HG02943 (cell line): ENCODE measurements around the gene RNF144A.
"Not testable (repeated sequence)": the region's sequence is repeated elsewhere in the genome, so short reads cannot be mapped to it uniquely, and the experiment has no call there.

ENCODE experiments used
- ATAC-seq: cut with Tn5 transposase; IDR thresholded peaks from one replicate; pipeline ENCODE4 v1.9.1; 2021; ENCODE audit warnings: mild to moderate bottlenecking, low read depth, moderate library complexity; ENCODE audit not compliant: unreplicated experiment

RNF144A gene

DNA sequence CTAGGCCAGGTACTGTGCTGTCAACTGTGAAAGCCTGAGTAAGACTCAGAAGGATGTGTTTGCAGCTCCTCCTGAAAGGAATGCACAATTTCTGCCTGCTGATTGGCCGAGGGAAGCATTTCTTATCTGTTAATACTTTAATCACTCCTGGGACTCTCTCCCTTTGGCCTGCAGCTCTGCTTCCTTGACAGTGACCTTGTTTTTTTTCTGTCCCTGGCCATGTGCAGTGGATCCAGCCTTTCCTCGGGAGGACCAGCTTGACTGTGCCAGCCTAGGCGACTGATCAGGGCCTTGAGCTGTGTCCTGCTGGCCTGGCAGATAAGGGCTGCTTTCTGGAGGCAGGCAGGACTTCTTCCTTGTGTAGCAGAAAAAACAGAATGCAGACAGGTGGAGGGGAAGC is 10.0 kb downstream of the RNF144A start:
- ATAC-seq = no peak

DNA sequence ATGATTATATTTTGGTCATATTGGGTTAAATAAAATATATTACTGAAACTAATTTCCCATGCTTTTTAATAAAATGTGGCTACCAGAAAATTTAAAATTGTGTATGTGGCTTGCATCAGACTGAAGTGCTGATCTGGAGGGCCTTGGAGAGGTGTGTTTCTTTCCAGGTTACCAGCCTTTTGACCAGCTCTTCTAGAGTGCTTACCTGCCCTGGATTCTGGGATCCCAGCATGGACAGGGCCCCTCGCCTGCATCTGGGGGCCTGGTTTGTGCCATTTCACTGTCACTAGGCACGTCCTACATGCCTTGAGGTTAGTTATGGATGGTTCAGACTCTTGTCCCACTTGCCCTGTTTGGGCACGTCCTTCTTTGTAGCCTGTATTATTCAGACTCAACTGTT is 10.5 kb downstream of the RNF144A start:
- no peak for ATAC-seq

DNA sequence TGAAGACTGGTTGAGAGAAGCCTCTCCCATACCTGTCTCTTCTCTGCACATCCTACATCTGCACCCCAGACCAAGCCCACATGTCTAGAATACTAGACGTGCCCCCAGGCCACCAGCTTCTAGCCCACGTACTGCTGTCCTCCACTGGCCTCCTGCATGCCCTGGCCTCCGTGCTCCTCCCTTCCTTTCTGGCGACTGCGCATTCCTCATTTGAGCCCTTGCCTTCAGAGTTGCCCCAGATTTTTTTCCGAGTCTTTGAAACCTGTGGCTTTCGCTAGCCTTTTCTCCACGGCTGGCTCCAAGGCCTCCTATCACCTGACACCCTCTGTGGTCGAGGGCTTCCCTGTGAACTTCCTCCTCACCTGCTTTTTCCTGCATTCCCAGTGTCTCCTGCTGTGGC is 11.2 kb downstream of the RNF144A start:
- no peak for ATAC-seq

DNA sequence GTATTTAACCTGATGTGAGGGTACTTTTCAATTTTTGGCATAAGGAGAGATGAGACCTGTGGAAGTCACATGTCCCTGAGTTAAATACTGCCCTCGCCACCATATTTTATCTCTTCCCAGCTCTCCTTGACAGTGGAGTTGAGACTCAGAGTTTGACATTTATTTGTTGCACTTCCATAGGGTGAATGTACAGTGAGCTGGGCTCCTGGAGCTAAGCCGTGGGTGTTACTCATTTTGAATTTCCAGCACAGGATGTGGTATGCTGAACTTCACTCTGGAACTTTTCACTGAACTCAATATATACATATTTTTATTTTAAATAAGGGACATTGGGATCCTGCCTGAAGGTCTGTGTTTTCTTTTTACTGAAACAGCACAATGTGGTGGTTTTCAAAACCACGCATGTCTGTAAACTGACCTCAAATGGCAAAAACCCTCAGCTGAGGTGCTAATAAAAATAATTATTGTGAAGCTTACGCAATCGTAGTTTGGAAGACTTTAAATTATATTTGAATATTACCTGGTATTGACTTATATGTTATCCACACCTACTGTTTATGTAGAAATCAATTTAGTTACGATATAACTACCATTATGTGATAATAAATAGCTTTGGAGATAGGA is 12.1 kb downstream of the RNF144A start:
- no peak for ATAC-seq

DNA sequence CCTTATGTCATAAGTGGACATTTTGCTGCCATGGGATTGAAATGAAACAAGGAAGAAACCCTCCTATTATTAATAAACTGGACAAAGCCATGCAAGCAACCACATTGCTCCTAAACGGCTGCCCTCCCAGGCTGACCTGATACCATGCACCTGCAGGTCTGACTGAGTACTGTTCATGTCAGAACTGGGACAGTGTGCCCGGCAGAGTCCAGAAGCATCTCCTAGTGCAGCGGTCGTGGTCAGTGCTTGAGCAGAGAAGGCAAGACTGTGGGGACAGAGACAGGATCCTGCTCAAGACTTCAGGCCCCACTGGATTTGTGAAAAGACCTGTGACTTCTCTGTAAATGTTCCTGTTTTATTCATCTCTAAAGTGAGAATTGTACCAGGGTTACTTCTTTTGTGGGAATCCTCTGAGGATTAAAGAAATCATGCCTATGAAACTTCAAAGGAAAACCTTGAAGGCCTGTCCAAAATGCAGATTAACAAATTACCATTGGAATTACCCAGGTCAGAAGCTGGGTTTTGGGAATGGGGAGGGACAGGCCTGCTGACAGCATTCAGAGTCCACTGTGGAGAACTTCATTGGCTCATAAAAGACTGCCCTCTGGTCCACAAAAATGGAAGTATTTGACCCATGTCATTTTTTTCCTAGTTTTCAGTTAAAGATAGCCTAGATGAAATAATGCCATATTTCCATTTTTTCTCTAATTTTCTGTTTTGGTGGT is 13.9 kb downstream of the RNF144A start:
- ATAC-seq = no peak

DNA sequence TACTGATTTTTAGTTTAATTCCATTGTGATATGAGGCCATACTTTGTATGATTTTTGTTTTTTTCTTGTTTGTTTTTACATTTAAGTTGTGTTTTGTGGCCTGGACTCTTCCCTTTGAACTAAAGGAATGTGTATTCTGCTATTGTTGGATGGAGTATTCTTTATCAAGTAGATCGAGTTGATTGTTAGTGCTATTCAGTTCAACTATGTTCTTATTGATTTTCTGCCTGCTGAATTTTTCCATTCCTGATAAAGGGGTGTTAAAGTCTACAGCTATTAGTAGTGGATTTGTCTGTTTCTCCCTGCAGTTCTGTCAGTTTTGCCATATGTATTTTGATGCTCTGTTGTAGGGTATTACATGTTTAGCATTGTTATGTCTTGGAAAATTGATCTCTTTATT is 14.5 kb downstream of the RNF144A start:
- ATAC-seq = no peak

DNA sequence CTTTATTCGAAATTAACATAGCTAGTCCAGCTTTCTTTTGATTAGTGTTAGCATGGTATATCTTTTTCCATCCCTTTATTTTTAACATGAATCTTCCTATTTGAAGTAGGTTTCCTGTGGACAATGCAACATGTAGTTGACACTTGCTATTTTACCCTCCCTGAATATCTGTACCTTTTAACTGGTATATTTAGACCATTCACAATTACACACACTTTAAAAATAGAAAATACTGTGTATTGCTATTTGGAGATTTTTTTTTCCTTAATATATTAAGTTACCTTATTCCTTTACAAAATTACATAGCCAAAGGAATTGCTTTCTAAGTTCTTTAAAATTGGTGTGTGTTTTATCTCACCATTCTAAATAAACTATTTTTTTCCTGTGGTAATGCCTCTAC is 15.0 kb downstream of the RNF144A start:
- ATAC-seq = no peak

DNA sequence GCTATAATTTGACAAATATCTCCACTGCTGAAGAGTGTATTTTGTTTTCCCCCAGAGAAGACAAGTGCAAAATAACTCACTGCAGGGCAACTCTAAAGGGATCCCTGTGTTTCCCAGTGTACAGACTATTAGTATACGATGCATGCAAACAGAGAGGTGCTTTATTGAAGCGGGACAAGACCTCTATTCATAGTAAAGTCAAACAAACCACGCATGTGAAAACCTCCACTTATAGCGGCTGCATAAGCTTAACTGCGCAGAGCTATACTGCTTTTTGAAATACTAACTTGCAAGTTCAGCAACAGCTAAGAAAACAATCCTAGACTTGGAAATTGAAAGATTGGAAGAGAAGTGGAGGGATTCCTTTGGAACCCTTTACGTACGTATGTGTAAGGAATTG is 15.6 kb downstream of the RNF144A start:
- ATAC-seq = no peak

DNA sequence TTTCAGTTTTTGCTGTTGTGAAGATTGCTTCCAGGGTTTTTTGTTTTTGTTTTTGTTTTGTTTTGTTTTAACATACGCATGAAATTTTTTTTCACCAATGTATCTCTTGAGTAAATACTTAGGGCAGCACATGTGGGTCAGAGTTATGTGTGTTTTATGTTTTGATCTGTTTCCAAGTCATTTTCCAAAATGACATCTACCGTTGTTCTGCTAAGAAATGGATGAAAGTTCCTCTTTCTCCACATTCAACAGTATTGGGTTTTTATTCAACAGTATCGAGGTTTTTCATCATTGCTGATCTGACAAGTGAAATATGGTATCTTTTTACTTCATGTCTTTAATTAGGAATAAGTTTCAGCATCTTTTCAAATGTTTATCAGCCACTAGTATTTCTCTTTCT is 16.7 kb downstream of the RNF144A start:
- ATAC-seq = no peak

DNA sequence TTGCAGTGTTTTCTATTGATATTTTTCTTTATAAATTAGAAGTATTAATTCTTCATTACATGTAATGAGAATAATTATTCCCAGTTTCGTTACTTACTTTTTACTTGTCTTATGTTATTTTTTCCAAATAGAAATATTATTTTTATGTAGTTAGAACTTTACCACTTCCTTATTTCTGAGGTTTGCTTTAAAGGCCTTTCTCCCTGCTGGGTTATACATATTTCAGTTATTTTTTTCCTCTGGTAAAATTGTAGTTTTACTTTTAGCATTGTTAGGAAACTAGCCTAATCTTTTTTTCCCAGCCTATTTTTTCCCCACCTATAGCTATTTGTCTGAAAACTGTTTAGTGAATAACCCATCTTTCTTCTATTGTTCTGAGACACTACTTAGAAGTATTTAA is 17.1 kb downstream of the RNF144A start:
- ATAC-seq = no peak

DNA sequence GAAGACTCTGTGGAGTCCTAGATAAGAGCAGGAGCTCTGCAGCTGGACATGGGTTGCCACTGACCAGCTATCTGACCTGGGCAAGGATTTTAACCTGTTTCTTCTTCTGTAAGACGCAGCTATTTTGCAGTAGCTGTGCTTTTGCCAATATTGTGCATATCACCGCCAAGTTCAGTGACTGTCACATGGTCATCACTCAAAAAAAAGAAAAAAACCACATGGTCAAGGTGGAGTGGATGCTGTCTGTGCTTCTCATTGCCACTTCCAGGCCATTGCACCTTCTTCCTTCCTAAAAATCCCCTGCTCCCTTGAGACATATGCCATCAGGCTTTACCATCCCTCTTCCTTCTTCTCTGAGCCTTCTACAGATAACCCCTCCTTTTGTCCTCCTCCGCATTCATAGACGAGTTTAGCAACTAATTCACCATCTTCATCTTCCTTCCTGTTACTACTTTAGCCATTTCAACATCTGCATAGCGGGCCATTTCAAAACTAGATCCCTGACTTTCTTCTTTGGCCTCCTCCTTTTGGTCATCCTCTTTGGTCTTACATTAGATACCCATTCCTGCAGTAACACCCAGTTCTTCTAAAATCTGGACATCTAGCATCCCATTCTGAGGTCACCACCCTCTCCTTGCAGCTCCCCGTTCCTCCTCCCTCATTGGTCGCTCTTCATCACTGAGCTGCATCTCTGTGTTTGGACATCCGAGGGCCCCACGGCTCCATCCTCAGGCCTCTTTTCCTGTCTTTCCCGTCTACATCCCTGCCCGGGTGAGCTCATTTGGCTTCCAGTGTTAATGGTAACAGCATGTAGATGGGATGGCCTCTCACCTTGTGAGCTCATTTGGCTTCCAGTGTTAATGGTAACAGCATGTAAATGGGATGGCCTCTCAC is 17.8 kb downstream of the RNF144A start:
- no peak for ATAC-seq

DNA sequence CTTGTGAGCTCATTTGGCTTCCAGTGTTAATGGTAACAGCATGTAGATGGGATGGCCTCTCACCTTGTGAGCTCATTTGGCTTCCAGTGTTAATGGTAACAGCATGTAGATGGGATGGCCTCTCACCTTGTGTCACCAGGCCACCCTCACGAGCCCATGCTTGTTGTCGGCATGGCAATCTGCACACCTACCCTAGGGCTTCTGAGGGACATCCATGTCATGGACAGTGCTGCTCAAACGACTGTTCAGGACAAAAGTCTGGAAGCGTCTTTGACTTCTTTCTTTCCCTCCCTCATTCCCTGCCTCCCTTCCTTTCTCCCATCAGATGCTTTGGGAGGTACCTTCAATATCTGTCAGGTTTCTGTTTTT is 18.4 kb downstream of the RNF144A start:
- ATAC-seq = not testable (repeated sequence)

DNA sequence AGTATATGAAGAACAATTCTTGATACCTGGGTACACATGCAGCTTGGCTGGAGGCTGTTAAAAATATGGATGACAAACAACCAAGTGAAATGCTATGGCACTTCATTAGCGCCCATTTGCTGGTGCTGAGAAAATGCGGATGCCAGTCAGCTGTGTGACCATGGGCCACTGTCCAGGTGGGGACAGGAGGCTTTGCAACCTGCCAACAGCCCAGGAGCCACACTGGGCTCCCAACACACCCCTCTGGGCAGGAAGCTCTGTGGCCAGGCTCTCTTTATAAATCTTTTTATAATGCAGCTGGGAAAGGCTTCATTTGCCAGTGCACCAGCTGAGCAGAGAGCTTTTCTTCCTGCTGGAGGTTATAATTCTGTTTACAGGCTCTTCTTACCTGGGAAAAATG is 19.9 kb downstream of the RNF144A start:
- no peak for ATAC-seq

DNA sequence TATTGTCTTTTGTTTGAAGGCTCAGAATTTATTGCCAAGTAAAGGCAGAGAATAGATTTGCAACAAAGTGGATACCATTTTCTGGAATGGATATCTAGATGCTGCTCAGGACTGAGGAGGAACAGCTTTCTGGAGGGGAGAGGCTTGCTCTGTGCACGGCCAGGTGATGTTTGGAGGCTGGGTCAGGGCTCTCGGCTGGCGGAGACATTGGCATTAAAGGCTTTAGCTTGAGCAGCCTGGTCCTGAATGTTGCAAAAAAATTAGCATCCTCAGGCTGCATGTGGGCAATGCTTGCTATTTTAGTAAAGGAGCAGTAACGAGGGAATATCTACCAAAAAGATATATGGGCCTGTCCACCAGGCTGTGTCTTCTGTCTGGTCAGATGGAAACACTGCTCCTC is 20.4 kb downstream of the RNF144A start:
- ATAC-seq = no peak

DNA sequence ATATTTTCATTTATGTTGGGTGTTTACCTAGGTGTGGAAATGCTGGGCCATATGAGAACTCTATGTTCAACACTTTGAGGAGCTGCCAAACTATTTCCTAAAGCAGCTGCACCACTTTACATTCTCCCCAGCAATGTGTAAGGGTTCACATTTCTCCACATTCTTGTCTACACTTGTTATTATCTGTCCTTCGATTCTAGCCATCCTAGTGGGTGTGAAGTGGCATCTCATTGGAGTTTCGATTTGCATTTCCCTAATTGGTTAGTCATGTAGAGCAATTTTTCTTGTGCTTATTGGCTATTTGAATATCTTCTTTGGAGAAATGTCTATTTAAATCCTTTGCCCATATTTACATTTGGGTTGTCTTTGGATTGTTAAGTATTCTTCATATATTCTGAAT is 21.9 kb downstream of the RNF144A start:
- no peak for ATAC-seq

DNA sequence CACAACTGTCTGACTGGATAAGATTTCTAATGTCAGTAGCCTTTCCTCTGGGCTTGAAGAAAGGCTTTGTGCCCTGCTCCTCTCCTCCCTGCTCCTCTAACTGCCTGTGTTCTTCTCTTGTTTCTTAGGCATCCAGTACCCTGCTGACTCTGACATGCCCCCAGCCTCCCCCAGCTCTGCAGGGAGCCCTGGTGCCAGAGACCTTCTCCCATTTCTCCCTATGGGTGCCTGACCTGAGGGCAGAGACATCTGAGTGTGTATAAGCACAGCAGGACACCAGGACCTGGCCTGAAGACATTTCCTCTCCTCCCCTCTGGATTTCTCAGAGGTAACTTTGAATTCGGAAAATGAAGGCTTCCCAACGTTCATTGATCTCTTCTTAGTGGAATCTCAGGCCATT is 23.6 kb downstream of the RNF144A start:
- ATAC-seq = no peak

DNA sequence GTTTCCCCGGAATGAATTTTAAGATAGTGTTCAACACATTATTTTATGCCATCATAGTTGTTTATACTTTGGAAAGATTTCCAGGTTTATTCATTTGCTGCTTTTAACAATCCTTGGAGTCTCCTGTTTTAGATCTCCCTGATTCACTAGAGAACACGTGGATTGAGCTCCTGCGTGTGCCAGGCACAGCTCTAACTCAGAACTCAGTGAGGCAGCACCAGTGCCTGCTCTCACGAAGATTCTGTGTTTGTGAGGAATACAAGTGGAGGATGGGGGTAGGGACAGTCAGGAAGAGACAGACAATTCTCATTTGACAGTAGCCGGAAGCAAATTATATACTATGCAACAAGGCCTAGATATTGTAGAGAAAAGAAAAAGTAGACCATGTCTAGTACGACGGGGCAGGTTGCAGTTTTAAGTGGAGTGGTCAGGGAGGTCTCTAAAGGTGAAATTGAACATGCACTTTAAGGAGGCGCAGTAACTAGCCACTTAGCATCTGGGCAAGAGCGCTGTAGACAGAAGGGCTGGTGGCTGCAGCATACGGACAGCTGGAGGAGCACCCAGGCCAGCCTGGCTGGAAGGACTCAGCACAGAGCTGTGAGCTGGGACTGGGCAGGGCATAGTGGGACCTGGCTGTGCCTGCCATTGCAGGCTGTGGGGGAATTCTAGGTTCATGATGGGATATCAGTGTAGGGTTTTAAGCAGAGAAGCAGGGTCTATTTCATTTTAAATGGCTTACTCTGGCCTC is 24.3 kb downstream of the RNF144A start:
- ATAC-seq = no peak

DNA sequence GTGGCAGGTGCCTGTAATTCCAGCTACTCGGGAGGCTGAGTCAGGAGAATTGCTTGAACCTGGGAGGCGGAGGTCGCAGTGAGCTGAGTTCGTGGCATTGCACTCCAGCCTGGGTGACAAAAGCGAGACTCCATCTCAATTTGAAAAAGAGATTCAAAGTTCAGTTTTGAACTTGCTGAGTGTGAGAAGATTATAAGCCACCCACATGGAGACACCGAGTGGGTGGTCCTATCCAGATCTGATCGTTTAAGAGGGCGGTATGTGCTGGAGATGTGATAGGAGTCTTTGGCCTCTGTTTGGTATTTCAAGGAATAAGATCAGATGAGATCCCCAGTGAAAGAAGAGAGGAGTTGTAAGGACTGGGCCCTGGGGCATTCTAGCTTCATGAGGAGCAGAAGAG is 25.6 kb downstream of the RNF144A start:
- no peak for ATAC-seq

DNA sequence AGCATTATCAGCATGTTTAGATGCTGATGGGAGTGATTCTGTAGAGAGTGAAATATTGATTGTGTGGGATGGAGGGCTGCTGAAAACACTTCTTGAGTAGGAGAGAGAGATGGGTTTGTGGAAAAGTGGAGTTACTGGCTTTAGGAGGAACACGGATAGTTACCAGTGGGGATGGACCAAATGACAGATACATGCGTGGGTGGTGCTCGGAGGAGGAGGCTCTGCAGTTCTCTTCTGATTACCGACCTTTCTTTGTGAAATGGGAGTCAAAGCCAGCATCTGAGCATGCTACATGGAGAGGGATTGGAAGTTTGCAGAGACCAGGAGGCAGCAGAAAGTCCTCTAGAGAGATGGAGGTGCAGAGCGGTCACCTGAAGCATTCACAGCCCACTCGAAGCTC is 26.3 kb downstream of the RNF144A start:
- no peak for ATAC-seq

DNA sequence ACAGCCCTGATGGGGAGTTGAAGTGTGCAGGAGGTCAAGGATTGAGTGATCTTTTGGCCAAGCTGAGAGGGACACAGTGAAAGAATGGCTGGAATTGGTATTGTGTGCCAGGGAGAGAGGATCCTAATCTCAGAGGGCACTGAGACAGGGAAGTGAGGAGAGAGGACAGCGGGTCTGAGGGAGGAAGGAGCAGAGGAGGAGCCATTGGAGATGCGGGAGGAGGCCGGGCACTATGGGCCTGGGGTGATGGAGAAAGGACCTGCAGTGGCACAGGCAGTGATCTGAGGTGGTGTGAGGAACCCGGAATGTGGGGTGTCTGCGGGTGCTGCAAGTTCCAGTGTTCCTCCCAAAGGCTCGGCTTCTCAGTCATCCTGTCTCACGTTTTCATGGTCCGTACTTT is 26.8 kb downstream of the RNF144A start:
- ATAC-seq = no peak

DNA sequence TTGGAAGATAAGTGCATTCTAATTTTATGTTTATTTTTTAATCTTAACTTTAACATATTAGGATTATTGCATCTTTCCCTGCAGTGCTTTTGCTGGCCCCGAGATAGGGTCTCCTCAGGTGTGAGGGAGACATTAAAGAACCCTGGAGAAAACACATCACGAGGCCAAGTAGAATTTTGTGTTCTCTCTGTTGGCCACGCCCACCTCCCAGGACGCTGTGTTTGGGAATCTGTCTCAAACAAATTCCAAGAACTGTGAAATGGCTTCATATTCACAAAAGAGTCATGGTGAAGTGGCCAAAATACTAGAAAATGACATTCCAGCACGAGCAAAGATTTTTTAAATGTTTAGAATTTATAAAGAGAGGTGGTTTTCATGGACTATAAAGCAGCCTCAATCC is 27.3 kb downstream of the RNF144A start:
- ATAC-seq = no peak
